Right atrium auricular region (tissue), 2 donors: ENCODE data around the gene EIF1AX. TPM values are rescaled to one million over a fixed set of nuclear protein-coding genes. Genes with fewer than 3 reads are reported as not detected.
"Not testable (repeated sequence)": the region's sequence is repeated elsewhere in the genome, so short reads cannot be mapped to it uniquely, and the experiment has no call there.

Source experiments
- DNase-seq: peaks from one replicate; pipeline ENCODE4 v3.0.0-alpha.2; 2019; ENCODE audit warnings: low spot score
- H3K27ac ChIP-seq, 2 donors: fragments of 200-600 bp; sonication (generic); 1 replicate in 1 of 2; 2 replicates in 1 of 2; pipeline ENCODE4 v1.5.1; 2016 to 2019
- H3K27me3 ChIP-seq, 2 donors: fragments of 200-600 bp; sonication (generic); one replicate each; pipeline versions ENCODE4 v1.5.1 to v1.6.0; 2017 to 2019
- H3K36me3 ChIP-seq: fragments of 200-600 bp; sonication (generic); one replicate; pipeline ENCODE4 v1.5.1; 2016
- H3K4me1 ChIP-seq, 2 donors: fragments of 200-600 bp; sonication (generic); one replicate each; pipeline versions ENCODE4 v1.5.1 to v1.6.0; 2017 to 2019
- H3K4me3 ChIP-seq, 2 donors: fragments of 200-600 bp; sonication (generic); 1 replicate in 1 of 2; 2 replicates in 1 of 2; pipeline ENCODE4 v1.5.1; 2017 to 2019; ENCODE audit warnings: mild to moderate bottlenecking in 1 of 2, moderate library complexity in 1 of 2
- H3K9me3 ChIP-seq, 2 donors: fragments of 200-600 bp; sonication (generic); one replicate each; pipeline ENCODE4 v1.5.1; 2019
- CTCF ChIP-seq, 2 donors: fragments of 200-600 bp; sonication (generic); IDR thresholded peaks; one replicate each; pipeline ENCODE4 v1.5.1; 2019; ENCODE audit warnings: antibody characterized with exemption in 2 of 2
- total RNA-seq, 2 donors: library from RNA; depleted of rRNA; stranded (reverse); fragments of >200 nt; gene quantifications; one replicate each; pipeline ENCODE4 v1.1.0, GENCODE V29; 2016

EIF1AX gene
- total RNA-seq, 2 donors from 2014 or later, result 31.5 to 39.8 TPM

- no peak for TF ChIP-seq CTCF (IDR thresholded peaks at IDR 0.05)
- no peaks in the 10 kb centered on the region for H3K9me3 ChIP-seq
- DNase-seq, result no peak
- H3K4me3 ChIP-seq, result no peak overlapping the region
- no peaks in the 10 kb centered on the region for H3K4me1 ChIP-seq
- no peaks in the 10 kb centered on the region for H3K27me3 ChIP-seq
- H3K36me3 ChIP-seq, result peaks cover 21% of the 10 kb centered on the region
- no peak overlapping the region for H3K27ac ChIP-seq
Observed at GRCh38 chrX:20173313-20173712, 31.7 kb upstream of the EIF1AX start.

DNA sequence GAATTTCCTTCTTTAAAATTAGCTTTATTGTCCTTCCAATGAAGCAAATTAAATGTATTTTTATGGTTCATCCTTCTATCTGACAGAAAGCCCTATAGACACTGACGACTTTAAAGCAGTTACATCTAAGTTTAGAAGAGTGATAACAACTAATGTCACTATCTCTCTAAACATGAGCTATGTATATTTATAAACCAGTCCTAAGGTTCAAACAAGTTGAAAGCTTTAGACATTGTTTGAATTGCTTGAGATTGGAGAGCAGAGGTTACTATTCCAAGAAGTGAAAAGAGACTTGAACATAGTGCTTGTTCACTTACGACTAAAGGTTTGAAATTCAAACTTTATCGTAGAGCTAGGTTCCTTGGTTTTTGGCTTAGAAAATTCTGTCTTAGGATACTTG is 30.2 kb upstream of the EIF1AX start:
- TF ChIP-seq CTCF (IDR thresholded peaks at IDR 0.05), result no peak
- H3K36me3 ChIP-seq, result peaks cover 21% of the 10 kb centered on the region
- H3K27ac ChIP-seq, result no peak overlapping the region

GRCh38 chrX:20162516-20162915 is 20.9 kb upstream of the EIF1AX start:
- H3K4me3 ChIP-seq, H3K4me1 ChIP-seq, DNase-seq, H3K27ac ChIP-seq, H3K27me3 ChIP-seq, H3K9me3 ChIP-seq, H3K36me3 ChIP-seq: not testable (repeated sequence)

More for the DNA sequence above, 30.2 kb upstream of the EIF1AX start:
- Histone ChIP-seq H3K4me1 (no peaks in the 10 kb centered on the region), H3K9me3 (no peaks in the 10 kb centered on the region), H3K27me3 (no peaks in the 10 kb centered on the region), H3K4me3 (no peak overlapping the region)
- DNase-seq, result no peak

DNA sequence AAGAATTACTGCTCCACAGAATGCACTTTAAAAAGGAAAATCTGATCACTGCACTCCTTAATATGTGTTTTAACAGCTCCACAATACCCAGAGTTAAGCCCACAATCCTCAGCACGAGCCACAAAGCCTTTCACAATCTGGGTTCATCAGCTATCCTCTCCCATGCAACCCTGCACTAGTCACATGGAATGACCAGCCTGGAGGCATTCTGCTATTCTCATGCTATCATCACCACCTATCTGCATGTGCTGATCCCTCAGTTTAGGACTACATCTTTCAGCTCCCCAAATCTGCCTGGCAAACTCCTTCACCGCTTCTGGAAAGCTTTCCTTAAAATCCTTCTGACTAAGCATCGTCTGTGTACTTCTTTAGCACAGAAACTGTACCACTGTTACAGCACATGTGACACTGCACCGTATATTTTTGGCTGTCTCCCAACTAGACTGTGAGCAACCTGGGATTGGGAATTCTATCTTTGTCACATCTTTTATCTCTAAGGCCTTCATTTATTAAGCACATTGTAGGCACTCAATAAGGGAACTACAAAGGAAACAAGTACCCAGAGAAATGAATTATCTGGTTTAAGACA is 18.3 kb upstream of the EIF1AX start:
- no peak for DNase-seq
- no peak overlapping the region for H3K4me3 ChIP-seq
- no peaks in the 10 kb centered on the region for H3K9me3 ChIP-seq
- H3K27me3 ChIP-seq, result no peaks in the 10 kb centered on the region
- no peaks in the 10 kb centered on the region for H3K4me1 ChIP-seq
- H3K27ac ChIP-seq, result no peak overlapping the region
- H3K36me3 ChIP-seq, result peaks cover 12% of the 10 kb centered on the region
- TF ChIP-seq CTCF (IDR thresholded peaks at IDR 0.05), result no peak

GRCh38 chrX:20151689-20152088 is 10.1 kb upstream of the EIF1AX start:
- no peak for DNase-seq
- Histone ChIP-seq H3K9me3 (no peaks in the 10 kb centered on the region), H3K36me3 (peaks cover 12% of the 10 kb centered on the region), H3K27me3 (no peaks in the 10 kb centered on the region), H3K4me1 (no peaks in the 10 kb centered on the region), H3K4me3 (no peak overlapping the region), H3K27ac (no peak overlapping the region)
- no peak for TF ChIP-seq CTCF (IDR thresholded peaks at IDR 0.05)

- no peaks in the 10 kb centered on the region for H3K27me3 ChIP-seq
Observed at GRCh38 chrX:20149326-20149725, 7.7 kb upstream of the EIF1AX start.

More at GRCh38 chrX:20149326-20149725, 7.7 kb upstream of the EIF1AX start:
- Histone ChIP-seq H3K9me3 (no peaks in the 10 kb centered on the region), H3K36me3 (no peaks in the 10 kb centered on the region), H3K27ac (no peak overlapping the region), H3K4me3 (no peak overlapping the region), H3K4me1 (no peaks in the 10 kb centered on the region)
- DNase-seq, result no peak
- TF ChIP-seq CTCF (IDR thresholded peaks at IDR 0.05), result no peak
